Effector memory CD4-positive, alpha-beta T cell (primary cell): ENCODE data around the gene GAA.
"Not testable (repeated sequence)": the region's sequence is repeated elsewhere in the genome, so short reads cannot be mapped to it uniquely, and the experiment has no call there.

Experiments
- DNase-seq, 3 donors: peaks; one replicate each; pipeline ENCODE4 v3.0.0-alpha.2; 2020
- H3K27ac ChIP-seq: 2 replicates; pipeline ENCODE4 v1.7.0; 2013; ENCODE audit warnings: mild to moderate bottlenecking, low read length, moderate library complexity; ENCODE audit not compliant: insufficient read depth, poor library complexity, severe bottlenecking
- H3K27me3 ChIP-seq: replicated peaks from 2 replicates; pipeline ENCODE4 v1.7.0; 2013; ENCODE audit warnings: mild to moderate bottlenecking, low read length; ENCODE audit not compliant: insufficient read depth, control insufficient read depth, poor library complexity, severe bottlenecking
- H3K36me3 ChIP-seq: 2 replicates; pipeline ENCODE4 v1.7.0; 2013; ENCODE audit warnings: mild to moderate bottlenecking, low read length, moderate library complexity; ENCODE audit not compliant: control insufficient read depth, insufficient read depth
- H3K4me1 ChIP-seq: 2 replicates; pipeline ENCODE4 v1.7.0; 2013; ENCODE audit warnings: low read length, mild to moderate bottlenecking; ENCODE audit not compliant: control insufficient read depth, insufficient read depth, poor library complexity, severe bottlenecking
- H3K4me3 ChIP-seq: 2 replicates; pipeline ENCODE4 v1.7.0; 2013; ENCODE audit warnings: low read length, low read depth, mild to moderate bottlenecking; ENCODE audit not compliant: insufficient read depth, poor library complexity, severe bottlenecking
- H3K9me3 ChIP-seq: 2 replicates; pipeline ENCODE4 v1.7.0; 2013; ENCODE audit warnings: mild to moderate bottlenecking, low read length, moderate library complexity; ENCODE audit not compliant: control insufficient read depth

Gene GAA

DNA sequence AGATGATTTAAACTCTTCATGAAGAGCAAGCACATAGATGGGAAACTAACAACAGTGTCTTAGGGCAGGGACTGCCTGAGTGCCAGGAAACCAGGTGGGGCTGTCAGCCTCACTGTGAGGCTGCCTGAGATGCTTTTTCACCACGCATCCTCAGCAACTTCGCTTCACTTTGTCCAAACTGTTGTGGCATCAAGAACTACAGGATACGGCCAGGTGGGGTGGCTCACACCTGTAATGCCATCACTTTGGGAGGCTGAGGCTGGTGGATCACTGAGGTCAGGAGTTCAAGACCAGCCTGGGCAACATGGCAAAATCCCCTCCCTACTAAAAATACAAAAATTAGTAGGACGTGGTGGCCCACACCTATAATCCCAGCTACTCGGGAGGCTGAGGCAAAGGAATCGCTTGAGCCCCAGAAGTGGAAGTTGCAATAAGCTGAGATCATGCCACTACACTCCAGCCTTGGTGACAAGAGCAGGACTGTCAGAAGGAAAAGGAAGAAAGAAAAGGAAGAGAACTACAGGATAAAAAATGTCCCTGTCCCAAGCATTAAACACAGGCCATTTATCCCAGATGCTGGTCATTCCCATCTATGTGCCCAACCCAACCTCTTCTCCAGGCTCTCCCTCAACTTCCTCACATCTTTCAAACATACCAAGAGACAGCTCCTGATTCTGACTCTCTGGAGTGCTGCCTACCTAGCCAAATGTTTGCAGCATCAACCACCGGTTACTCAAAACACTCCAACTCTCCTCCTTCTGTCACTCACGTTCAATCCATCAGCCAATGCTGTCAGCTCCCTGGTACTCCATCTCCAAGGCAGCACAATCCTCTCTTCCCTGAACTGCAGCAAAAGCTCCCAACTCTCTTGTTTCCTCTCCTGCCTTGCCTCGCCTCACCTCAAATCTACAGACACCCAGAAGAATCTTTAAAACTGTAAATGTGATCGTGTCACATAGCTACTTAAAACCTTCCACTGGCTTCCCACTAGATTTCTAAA lies 44.0 kb downstream of the GAA start:
- Histone ChIP-seq H3K27me3 (no peaks in the 10 kb centered on the region), H3K9me3 (no peaks in the 10 kb centered on the region), H3K4me3 (peak overlapping the region; percentile 82), H3K4me1 (peaks cover 22% of the 10 kb centered on the region), H3K36me3 (peaks cover 29% of the 10 kb centered on the region), H3K27ac (peak overlapping the region; percentile 91)
- no peak for DNase-seq

DNA sequence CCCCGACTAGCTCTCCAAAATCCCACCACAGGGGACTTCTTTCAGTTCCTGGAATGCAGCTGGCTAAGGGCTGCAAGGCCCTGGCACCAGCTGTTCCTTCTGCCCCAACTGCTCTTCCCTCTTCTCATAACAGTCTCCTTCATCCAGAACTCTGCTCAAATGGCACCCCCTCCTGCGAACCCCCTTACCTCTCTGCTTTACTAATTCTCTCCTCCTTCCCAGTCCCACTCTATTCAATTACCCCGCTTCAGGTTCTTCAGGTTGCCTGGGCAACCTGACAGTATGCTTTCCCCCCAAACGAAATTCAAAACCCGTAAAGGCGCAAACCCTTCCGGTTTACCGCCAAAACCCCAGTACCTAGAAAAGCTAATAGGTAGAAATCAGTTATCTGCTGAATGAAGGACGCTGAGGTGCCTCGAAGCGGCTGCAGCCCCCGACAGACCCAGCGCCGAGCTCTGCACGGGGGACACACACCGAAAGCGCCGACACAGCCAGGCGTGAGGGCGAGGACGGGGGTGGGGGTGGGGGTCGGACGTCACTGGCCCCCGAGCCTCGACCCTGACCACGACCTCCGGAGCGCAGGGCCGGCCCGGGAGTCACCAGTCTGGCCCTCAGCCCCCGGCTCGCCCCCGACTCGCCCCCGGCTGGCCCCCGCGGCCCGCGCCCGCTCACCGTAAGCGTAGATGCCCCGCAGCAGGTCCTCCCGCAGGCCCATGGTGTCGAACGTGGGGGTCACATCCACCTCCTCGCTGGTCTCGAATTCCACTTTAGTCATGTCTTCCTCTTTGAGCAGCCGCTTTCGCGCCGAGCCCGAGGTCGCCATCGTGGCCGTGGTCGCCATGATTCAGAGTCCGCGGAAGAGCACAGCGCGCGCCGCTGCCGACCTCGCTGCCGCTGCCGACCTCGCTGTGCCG lies 45.0 kb downstream of the GAA start:
- Histone ChIP-seq H3K27me3 (no peaks in the 10 kb centered on the region), H3K36me3 (peaks cover 23% of the 10 kb centered on the region), H3K4me1 (peaks cover 22% of the 10 kb centered on the region), H3K4me3 (peak overlapping the region; percentile 82), H3K9me3 (no peaks in the 10 kb centered on the region), H3K27ac (peak overlapping the region; percentile 91)
- DNase-seq, result peak in 1 of 3 donors; percentile 1

GRCh38 chr17:80147035-80147822 lies 45.8 kb downstream of the GAA start, which contains the start of gene EIF4A3:
Gene EIF4A3 (minus strand): TSS chr17:80147128. CDS start chr17:80146961, 167 bp downstream.
- Histone ChIP-seq H3K9me3 (no peaks in the 10 kb centered on the region), H3K4me3 (peak within 1 kb of the TSS; percentile 82), H3K27me3 (no peaks in the 10 kb centered on the region), H3K27ac (peak within 1 kb of the TSS; percentile 91), H3K36me3 (peaks cover 15% of the 10 kb centered on the region), H3K4me1 (peaks cover 24% of the 10 kb centered on the region)
- DNase-seq, result peak; percentile 94 to 98 (median 96)

- Histone ChIP-seq H3K27ac (no peak overlapping the region), H3K36me3 (no peaks in the 10 kb centered on the region), H3K27me3 (no peaks in the 10 kb centered on the region), H3K4me1 (peaks cover 10% of the 10 kb centered on the region), H3K4me3 (no peak overlapping the region), H3K9me3 (no peaks in the 10 kb centered on the region)
- no peak for DNase-seq
These were observed 50.0 kb downstream of the GAA start for GRCh38 chr17:80151333-80151732.

DNA sequence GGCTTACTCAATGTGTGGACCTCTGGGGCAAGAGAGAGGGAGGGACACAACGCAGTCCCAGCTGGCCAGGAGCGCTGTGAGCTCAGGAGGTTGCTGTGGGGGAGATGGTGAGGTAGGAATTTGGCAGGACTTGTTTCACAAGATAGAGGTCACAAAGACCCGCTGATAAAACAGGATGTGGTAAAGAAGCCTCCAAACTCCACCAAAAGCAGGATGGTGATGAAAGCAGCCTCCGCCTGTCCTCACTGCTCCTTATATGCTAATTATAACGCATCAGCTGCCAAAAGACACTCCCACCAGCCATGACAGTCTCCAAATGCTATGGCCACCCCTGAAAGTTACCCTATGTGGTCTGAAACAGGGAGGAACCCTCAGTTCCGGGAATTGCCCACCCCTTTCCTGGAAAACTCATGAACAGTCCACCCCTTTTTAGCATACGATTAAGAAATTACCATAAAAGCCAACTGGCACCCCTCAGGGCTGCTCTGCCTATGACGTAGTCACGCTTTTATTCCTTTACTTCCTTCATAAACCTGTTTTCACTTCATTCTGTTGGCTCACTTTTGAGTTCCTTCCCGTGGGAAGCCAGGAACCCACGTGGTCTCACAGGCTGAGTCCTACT lies 50.8 kb downstream of the GAA start:
- Histone ChIP-seq H3K4me3 (no peak overlapping the region), H3K36me3 (no peaks in the 10 kb centered on the region), H3K4me1 (peaks cover 10% of the 10 kb centered on the region), H3K27me3 (no peaks in the 10 kb centered on the region), H3K9me3 (peaks cover 2% of the 10 kb centered on the region), H3K27ac (no peak overlapping the region)
- DNase-seq, result no peak

DNA sequence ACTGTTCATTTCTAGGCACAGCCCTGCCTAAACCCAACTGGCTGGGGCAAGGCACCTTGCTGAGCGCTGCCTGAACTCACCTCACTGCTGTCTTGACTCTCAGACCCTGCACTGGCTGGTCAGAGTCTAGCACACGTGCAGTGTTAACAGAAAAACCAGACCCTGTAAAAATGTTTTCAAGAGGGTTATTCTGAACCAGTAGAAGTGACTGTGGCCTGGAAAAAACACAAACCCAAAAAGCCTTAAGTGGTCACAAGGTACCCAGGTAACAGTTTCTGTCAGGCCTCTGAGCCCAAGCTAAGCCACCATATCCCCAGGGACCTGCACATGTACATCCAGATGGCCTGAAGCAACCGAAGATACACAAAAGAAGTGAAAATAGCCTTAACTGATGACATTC lies 51.6 kb downstream of the GAA start:
- Histone ChIP-seq H3K36me3 (no peaks in the 10 kb centered on the region), H3K27me3 (no peaks in the 10 kb centered on the region), H3K4me1 (peaks cover 6% of the 10 kb centered on the region), H3K9me3 (peaks cover 2% of the 10 kb centered on the region), H3K4me3 (no peak overlapping the region), H3K27ac (no peak overlapping the region)
- no peak for DNase-seq

GRCh38 chr17:80154166-80154565 lies 52.8 kb downstream of the GAA start:
- H3K27me3 ChIP-seq, result no peaks in the 10 kb centered on the region
- H3K4me1 ChIP-seq, result peaks cover 3% of the 10 kb centered on the region
- no peak for DNase-seq
- no peak overlapping the region for H3K27ac ChIP-seq
- no peak overlapping the region for H3K4me3 ChIP-seq
- H3K9me3 ChIP-seq, result peaks cover 2% of the 10 kb centered on the region
- H3K36me3 ChIP-seq, result no peaks in the 10 kb centered on the region

DNA sequence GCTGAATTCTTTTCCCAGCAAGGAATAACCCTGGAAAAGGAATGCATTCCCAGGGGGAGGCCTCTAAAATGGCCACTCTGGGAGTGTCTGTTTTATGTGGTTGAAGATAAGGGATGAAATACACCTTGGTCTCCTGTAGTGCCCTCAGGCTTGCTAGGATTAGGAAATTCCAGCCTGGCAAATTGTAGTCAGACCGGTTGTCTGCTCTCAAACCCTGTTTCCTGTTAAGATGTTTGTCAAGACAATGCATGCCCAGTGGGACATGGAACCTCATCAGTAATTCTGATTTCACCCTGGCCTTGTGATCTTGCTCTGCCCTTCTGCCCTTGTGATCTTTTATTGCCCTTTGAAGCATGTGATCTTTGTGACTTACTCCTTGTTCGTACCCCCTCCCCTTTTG lies 54.2 kb downstream of the GAA start:
- H3K4me3 ChIP-seq, H3K9me3 ChIP-seq, H3K4me1 ChIP-seq, H3K27me3 ChIP-seq, H3K27ac ChIP-seq, H3K36me3 ChIP-seq, DNase-seq: not testable (repeated sequence)

- Histone ChIP-seq H3K27me3 (no peaks in the 10 kb centered on the region), H3K36me3 (no peaks in the 10 kb centered on the region), H3K4me1 (no peaks in the 10 kb centered on the region), H3K27ac (no peak overlapping the region), H3K9me3 (peaks cover 2% of the 10 kb centered on the region), H3K4me3 (no peak overlapping the region)
- DNase-seq, result no peak
These were observed 57.5 kb downstream of the GAA start for GRCh38 chr17:80158846-80159245.
